Type B pancreatic cell (in vitro differentiated cells): ENCODE measurements around the gene PCARE. TPM values are rescaled to one million over a fixed set of nuclear protein-coding genes. Genes with fewer than 3 reads are reported as not detected.

Experiments used
- DNase-seq: peaks from one replicate; pipeline ENCODE4 v3.0.0; 2021; ENCODE audit warnings: mixed read lengths; ENCODE audit not compliant: unreplicated experiment; ENCODE audit errors: extremely low spot score
- H3K27ac Mint-ChIP-seq: 2 replicates; pipeline ENCODE4 v1.8.0; 2021; ENCODE audit warnings: mild to moderate bottlenecking, mixed read lengths
- H3K27me3 Mint-ChIP-seq: 2 replicates; pipeline ENCODE4 v1.8.0; 2021; ENCODE audit warnings: mixed read lengths
- H3K36me3 Mint-ChIP-seq: 2 replicates; pipeline ENCODE4 v1.8.0; 2021; ENCODE audit warnings: mixed read lengths
- H3K4me1 Mint-ChIP-seq: one replicate; pipeline ENCODE4 v1.8.0; 2021; ENCODE audit warnings: mixed read lengths; ENCODE audit not compliant: unreplicated experiment
- H3K4me3 Mint-ChIP-seq: 2 replicates; pipeline ENCODE4 v1.8.0; 2021; ENCODE audit warnings: mild to moderate bottlenecking, mixed read lengths
- H3K9me3 Mint-ChIP-seq: 2 replicates; pipeline ENCODE4 v1.8.0; 2021; ENCODE audit warnings: mixed read lengths
- CTCF ChIP-seq: fragments of 200-600 bp; sonication (generic); conservative IDR thresholded peaks from 2 replicates; pipeline ENCODE4 v1.5.0; 2021; ENCODE audit warnings: antibody characterized with exemption, mild to moderate bottlenecking
- total RNA-seq: library from RNA; stranded (reverse); gene quantifications from 2 replicates; pipeline ENCODE4 v1.2.1, GENCODE V29; 2021; ENCODE audit warnings: low replicate concordance

The PCARE gene
- total RNA-seq, 1 donor from 2014 or later: not detected

DNA sequence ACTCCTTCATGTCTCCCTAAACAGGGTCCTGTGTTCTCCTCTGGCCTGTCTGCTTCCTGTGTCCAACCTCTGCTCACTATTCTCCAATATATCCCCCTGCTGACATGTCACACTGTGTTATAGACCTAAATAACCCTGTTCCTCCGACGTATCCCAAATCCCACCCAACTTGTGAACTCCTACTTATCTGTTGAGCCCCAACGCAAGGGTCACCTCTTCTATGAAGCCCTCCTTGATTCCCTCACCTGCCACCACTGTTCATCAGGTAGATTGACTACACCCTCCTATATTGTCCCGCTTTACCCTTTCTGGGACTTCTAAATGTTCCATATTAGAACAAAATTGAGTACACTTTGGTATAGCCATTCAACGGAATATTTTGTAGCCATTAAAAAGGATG is 42.1 kb downstream of the PCARE start:
- no peak for DNase-seq
- H3K4me1 Mint-ChIP-seq: no peaks in the 10 kb centered on the region
- H3K4me3 Mint-ChIP-seq: no peak overlapping the region
- H3K27ac Mint-ChIP-seq: no peak overlapping the region
- peaks cover 7% of the 10 kb centered on the region for H3K27me3 Mint-ChIP-seq
- H3K9me3 Mint-ChIP-seq: no peaks in the 10 kb centered on the region
- H3K36me3 Mint-ChIP-seq: no peaks in the 10 kb centered on the region
- TF ChIP-seq CTCF: no peak

DNA sequence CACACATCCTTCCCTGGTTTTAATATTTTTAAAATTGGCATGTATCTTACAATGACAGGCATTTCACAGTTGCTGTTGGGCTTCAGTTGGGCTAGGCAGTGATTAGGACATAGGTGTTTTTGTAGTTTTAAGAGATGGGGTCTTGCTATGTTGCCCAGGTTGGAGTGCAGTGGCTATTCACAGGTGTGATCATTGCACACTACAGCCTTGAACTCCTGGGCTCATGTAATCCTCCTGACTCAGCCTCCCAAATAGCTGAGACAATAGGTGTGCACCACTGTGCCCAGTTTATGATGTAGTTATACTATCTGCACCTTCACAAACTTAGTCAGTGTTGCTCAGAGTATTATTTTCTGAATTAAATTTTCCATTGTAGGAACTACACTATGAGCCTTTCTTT is 43.3 kb downstream of the PCARE start:
- no peak overlapping the region for H3K27ac Mint-ChIP-seq
- no peak for TF ChIP-seq CTCF
- H3K36me3 Mint-ChIP-seq: no peaks in the 10 kb centered on the region
- no peaks in the 10 kb centered on the region for H3K4me1 Mint-ChIP-seq
- H3K9me3 Mint-ChIP-seq: no peaks in the 10 kb centered on the region
- no peak for DNase-seq
- H3K4me3 Mint-ChIP-seq: no peak overlapping the region
- peaks cover 7% of the 10 kb centered on the region for H3K27me3 Mint-ChIP-seq

DNA sequence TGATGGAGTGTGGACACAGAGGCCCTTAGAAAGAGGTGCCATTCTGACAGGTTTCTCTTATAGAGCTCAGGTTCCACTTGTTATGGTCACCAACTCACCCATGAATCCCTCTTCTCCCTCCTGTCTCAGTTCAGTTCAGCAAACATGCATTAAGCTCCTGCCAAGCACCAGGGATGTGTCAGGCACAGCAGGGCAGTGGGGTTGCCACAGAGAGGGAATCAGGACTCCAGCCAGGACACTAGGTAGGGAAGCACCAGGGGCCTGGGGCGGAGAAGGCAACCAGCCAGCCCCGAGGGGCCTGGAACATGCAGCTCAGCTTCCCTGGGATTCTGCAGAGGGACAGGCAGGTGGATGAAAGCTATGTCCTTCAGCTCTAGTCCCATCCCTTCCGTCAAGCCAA is 48.6 kb downstream of the PCARE start:
- Mint-ChIP-seq H3K4me1 (peaks cover 21% of the 10 kb centered on the region), H3K9me3 (no peaks in the 10 kb centered on the region), H3K4me3 (no peak overlapping the region), H3K27ac (no peak overlapping the region), H3K36me3 (no peaks in the 10 kb centered on the region), H3K27me3 (peaks cover 8% of the 10 kb centered on the region)
- no peak for DNase-seq
- TF ChIP-seq CTCF: no peak

DNA sequence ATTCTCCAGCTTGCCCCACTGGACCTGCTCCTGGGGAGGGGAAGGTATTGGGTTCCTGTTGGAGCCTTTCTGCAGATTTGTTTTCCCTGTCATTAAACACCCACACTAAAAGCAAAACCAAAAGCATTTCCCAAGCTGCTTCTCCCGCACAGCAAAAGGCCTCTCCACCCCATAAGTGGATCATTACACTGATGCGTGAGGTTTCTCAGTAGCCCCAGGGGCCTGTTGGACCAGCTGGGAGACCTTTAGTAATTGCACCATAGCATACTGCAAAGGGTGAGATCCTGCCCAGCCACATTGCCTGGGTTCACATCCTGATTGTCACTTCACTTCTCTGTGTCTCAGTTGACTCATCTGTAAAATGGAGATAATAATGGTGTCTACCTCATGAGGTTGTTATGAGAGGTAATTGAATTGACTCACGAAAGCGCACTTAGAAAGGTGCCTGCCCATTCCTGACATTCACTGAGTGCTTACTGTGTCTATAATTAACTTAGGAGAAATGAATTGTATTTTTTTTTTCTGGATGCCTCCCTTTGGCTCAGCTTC is 49.4 kb downstream of the PCARE start:
- no peak for TF ChIP-seq CTCF
- Mint-ChIP-seq H3K4me3 (no peak overlapping the region), H3K36me3 (no peaks in the 10 kb centered on the region), H3K4me1 (peaks cover 26% of the 10 kb centered on the region), H3K27me3 (peaks cover 8% of the 10 kb centered on the region), H3K27ac (no peak overlapping the region), H3K9me3 (no peaks in the 10 kb centered on the region)
- no peak for DNase-seq

DNA sequence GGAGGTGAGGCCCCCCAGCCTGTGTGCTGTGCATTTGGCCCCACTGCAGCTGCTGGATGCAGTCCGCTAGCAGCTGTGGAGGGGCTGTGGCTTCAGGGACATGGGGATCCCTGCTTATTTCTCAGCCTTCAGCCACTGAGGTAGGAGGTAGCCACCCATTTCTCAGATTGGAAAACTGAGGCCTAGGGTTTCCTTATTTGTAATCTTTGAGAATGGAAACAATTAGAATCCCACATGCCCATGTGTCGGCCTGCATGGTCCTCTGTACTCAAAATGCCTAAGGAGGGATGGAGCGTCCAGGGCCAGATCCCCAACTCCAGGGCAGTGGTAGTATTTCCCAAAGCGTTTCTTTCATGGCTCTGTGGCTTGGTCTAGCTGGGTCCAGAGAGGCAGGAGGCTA is 51.1 kb downstream of the PCARE start:
- no peak for DNase-seq
- Mint-ChIP-seq H3K4me1 (peaks cover 30% of the 10 kb centered on the region), H3K9me3 (no peaks in the 10 kb centered on the region), H3K36me3 (no peaks in the 10 kb centered on the region), H3K27ac (no peak overlapping the region), H3K4me3 (no peak overlapping the region), H3K27me3 (peaks cover 8% of the 10 kb centered on the region)
- no peak for TF ChIP-seq CTCF

- Mint-ChIP-seq H3K9me3 (no peaks in the 10 kb centered on the region), H3K36me3 (no peaks in the 10 kb centered on the region), H3K4me1 (peaks cover 30% of the 10 kb centered on the region), H3K27me3 (peaks cover 8% of the 10 kb centered on the region), H3K27ac (no peak overlapping the region), H3K4me3 (no peak overlapping the region)
- TF ChIP-seq CTCF: no peak
- no peak for DNase-seq
Measured at GRCh38 chr2:29022679-29023078, 51.6 kb downstream of the PCARE start.
